Neural crest cell (in vitro differentiated cells): ENCODE results near the gene ATP10B. TPM values are rescaled to one million over a fixed set of nuclear protein-coding genes. Genes with fewer than 3 reads are reported as not detected.

Source experiments
- DNase-seq: peaks from one replicate; pipeline ENCODE4 v3.0.0; 2021; ENCODE audit warnings: low read depth, mixed read lengths, low spot score
- H3K27ac Mint-ChIP-seq: one replicate; pipeline ENCODE4 v1.8.0; 2021; ENCODE audit warnings: mild to moderate bottlenecking, mixed read lengths; ENCODE audit not compliant: unreplicated experiment
- H3K27me3 Mint-ChIP-seq: 2 replicates; pipeline ENCODE4 v1.8.0; 2021; ENCODE audit warnings: low read depth, mild to moderate bottlenecking, mixed read lengths
- H3K36me3 Mint-ChIP-seq: 2 replicates; pipeline ENCODE4 v1.8.0; 2021; ENCODE audit warnings: low read depth, mild to moderate bottlenecking, mixed read lengths
- H3K4me1 Mint-ChIP-seq: 2 replicates; pipeline ENCODE4 v1.8.0; 2021; ENCODE audit warnings: mixed read lengths
- H3K4me3 Mint-ChIP-seq: one replicate; pipeline ENCODE4 v1.8.0; 2021; ENCODE audit warnings: mild to moderate bottlenecking, mixed read lengths
- H3K9me3 Mint-ChIP-seq: 2 replicates; pipeline ENCODE4 v1.8.0; 2021; ENCODE audit warnings: mixed read lengths
- CTCF ChIP-seq: fragments of 200-600 bp; sonication (generic); conservative IDR thresholded peaks from 2 replicates; pipeline ENCODE4 v1.5.0; 2021; ENCODE audit warnings: antibody characterized with exemption, mild to moderate bottlenecking
- total RNA-seq: library from RNA; stranded (reverse); gene quantifications from 2 replicates; pipeline ENCODE4 v1.2.1, GENCODE V29; 2021

The ATP10B gene
- total RNA-seq, 1 donor from 2014 or later: 10.8 TPM

- DNase-seq: no peak
- Mint-ChIP-seq H3K27ac (no peak overlapping the region), H3K4me3 (no peak overlapping the region), H3K9me3 (no peaks in the 10 kb centered on the region), H3K27me3 (no peaks in the 10 kb centered on the region), H3K36me3 (no peaks in the 10 kb centered on the region), H3K4me1 (peaks cover 16% of the 10 kb centered on the region)
- TF ChIP-seq CTCF: no peak
These were observed 102.3 kb downstream of the ATP10B start for GRCh38 chr5:160749682-160750081.

GRCh38 chr5:160749026-160749425, 103.0 kb downstream of the ATP10B start:
- DNase-seq: no peak
- Mint-ChIP-seq H3K4me1 (peaks cover 21% of the 10 kb centered on the region), H3K4me3 (no peak overlapping the region), H3K27ac (no peak overlapping the region), H3K9me3 (no peaks in the 10 kb centered on the region), H3K36me3 (no peaks in the 10 kb centered on the region), H3K27me3 (no peaks in the 10 kb centered on the region)
- TF ChIP-seq CTCF: no peak

- H3K4me3 Mint-ChIP-seq: no peak overlapping the region
- no peak for TF ChIP-seq CTCF
- H3K36me3 Mint-ChIP-seq: no peaks in the 10 kb centered on the region
- no peak for DNase-seq
- no peaks in the 10 kb centered on the region for H3K27me3 Mint-ChIP-seq
- H3K9me3 Mint-ChIP-seq: no peaks in the 10 kb centered on the region
- H3K27ac Mint-ChIP-seq: peak overlapping the region; percentile 78
- peaks cover 29% of the 10 kb centered on the region for H3K4me1 Mint-ChIP-seq
These were observed 104.0 kb downstream of the ATP10B start for GRCh38 chr5:160747987-160748386.

GRCh38 chr5:160747559-160747958, 104.5 kb downstream of the ATP10B start:
- no peak for TF ChIP-seq CTCF
- Mint-ChIP-seq H3K36me3 (no peaks in the 10 kb centered on the region), H3K27me3 (no peaks in the 10 kb centered on the region), H3K27ac (no peak overlapping the region), H3K4me3 (no peak overlapping the region), H3K9me3 (no peaks in the 10 kb centered on the region), H3K4me1 (peaks cover 29% of the 10 kb centered on the region)
- DNase-seq: no peak

GRCh38 chr5:160744268-160745101, 107.5 kb downstream of the ATP10B start:
- H3K4me3 Mint-ChIP-seq: no peak overlapping the region
- no peak for DNase-seq
- H3K27me3 Mint-ChIP-seq: no peaks in the 10 kb centered on the region
- H3K9me3 Mint-ChIP-seq: no peaks in the 10 kb centered on the region
- no peak for TF ChIP-seq CTCF
- no peaks in the 10 kb centered on the region for H3K36me3 Mint-ChIP-seq
- peaks cover 29% of the 10 kb centered on the region for H3K4me1 Mint-ChIP-seq
- no peak overlapping the region for H3K27ac Mint-ChIP-seq
